ENCODE measurements around the gene COX10. TPM values are rescaled to one million over a fixed set of nuclear protein-coding genes. Genes with fewer than 3 reads are reported as not detected.

The COX10 gene
- 18.4 and 24.7 TPM in 2 replicates for total RNA-seq

DNA sequence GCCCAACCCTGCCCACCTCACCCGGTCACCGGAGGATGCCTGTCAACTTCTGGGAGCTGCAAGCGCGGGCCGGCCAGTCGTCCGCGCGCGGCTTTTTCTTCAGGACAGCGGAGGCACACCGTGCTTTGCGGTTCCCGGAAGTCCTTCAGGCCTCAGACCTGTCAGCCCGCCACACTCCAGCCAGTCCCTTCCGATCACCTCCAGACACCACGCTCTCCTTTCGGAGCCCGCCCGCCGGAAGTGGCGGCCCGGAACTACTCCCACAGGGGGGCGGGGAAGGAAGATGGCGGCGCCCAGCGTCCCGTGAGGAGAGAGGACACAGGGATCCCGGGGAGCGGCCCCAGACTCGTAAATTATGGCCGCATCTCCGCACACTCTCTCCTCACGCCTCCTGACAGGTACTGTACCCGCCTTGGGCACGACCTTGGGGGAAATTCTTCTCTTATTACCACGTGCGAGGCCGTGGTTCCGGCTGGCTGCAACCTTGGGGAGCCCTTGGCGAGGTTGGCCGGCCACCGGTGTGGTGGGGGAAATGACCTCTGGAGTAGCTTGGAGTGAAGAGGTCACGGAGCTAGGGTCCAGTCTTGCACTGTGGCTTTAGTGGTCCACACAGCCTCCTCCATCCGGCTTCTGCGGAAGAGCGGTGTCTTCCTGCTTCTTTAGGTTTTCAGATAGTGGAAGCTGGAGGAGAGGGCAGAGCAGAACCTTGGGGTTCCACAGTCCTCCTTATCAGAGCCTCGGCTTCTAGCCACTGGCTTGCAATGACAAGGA, at the start of gene COX10:
TSS of gene COX10 (plus strand) at position 254 of the 771 bp plus-strand sequence. CDS start at position 356, 102 bp downstream.

DNA sequence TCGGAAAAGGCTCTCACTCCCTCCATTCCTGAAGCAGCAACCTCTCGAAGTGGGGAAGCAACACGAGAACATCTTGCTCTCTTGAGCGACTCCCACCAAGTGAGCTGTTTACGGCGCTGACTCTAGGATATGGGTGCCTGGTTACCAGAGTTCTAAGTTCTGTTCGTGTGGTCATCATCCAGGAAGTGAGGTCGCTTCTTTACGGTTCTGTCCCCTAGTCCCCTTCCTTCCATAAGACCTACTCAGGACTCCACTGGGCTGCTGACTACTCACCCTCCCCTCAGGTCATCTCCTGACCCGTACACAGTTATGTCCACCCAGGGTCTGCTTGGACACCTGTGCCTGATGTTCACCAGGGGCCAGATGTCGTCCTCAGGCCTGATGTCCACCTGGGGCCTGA, 167.5 kb downstream of the COX10 start, which contains the start of gene CDRT15:
TSS of gene CDRT15 (minus strand) at position 101 of the 400 bp plus-strand sequence. CDS start at position 72, 29 bp downstream.

Other genes starting within 250 kb of the COX10 start
- gene CDRT15, start 167.4 kb downstream of the COX10 start, total RNA-seq: not detected in 2 replicates
- gene HS3ST3B1, start 231.6 kb downstream of the COX10 start, total RNA-seq: 0.08 and 0.99 TPM in 2 replicates